GM19351 (cell line): ENCODE results near the gene GMCL2.

ENCODE experiments used
- ATAC-seq: cut with Tn5 transposase; IDR thresholded peaks from one replicate; pipeline ENCODE4 v1.9.1; 2021; ENCODE audit warnings: mild to moderate bottlenecking, moderate library complexity; ENCODE audit not compliant: unreplicated experiment

The GMCL2 gene

DNA sequence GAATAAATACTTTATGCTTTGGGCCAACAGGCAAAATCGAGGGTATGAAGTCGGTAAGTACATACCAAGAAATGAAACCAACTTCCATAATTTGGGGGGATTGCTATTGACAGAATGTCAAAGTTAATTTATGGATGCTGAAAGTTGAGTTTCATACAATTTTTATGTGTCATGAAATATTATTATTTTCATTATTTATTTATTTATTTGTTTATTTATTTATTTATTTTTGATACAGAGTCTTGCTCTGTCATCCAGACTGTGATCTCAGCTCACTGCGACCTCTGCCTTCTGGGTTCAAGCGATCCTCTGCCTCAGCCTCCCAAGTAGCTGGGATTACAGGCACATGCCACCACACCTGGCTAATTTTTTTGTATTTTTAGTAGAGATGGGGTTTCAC is 4.5 kb upstream of the GMCL2 start:
- ATAC-seq: no peak

DNA sequence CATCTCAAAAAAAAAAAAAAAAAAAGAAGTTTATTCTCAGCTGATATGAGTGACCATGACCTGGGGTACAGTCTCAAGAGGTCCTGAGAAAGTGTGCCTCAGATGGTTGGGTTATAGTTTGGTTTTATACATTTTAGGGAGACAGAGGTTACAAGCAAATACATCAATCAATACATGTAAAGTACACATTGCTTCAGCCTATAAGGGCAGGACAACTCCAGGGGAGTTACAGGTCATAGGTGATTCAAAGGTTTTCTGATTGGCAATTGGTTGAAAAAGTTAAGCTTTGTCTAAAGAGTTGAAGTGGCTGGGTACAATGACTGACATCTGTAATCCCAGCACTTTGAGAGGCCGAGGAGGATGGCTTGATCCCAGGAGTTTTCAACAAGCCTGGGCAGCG is 2.3 kb upstream of the GMCL2 start:
- no peak for ATAC-seq

DNA sequence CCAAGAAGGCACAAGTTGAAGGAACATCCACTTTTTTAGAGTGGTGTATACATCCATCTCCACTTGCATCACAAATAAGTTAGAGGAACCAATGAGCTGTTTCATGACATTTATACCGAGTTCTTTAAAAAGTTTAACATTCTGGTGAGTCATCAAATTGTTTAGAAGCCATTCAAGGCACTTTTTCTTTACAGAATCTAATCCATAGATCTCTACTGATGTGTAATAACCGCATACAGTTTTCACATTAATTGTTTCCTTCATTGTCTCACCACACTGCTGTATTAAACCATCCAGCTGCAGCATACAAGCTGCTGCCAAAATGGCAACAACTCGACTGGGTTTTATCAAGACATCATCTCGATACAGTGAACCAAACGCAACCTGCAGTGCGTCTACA is 744 bp downstream of the GMCL2 start:
- no peak for ATAC-seq

DNA sequence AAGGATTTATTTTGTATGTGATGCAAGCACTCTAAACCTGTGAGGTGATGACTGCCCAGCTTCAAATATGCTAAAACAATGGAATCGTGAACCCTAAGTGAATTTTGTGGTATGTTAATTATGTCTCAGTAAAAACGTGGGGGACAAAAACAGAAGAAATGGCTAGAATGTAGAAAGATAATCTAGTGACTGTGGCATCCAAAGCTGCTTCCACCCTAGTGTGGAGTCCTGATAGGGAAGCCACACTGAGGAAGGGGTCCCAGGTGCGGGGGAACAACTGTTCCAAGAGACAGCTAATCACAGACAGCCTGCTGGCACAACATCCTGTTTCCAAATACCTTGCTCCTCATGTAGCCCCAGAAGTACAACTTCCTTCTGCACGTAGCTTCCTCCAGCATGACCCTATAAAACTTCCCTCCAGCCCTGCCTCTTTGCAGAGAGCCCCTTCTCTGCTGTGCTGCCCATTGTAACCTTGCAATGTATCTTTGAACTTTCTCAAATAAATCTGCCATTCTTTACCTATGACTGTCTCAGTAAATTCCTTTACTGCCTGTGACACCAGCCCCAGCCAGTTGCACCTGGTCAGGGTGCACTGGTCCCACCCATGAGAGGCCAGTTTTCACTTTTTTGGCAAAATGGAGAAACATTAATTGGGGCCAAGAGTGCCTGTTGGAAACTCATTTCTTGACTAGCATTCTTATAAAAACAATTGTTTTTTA is 4.9 kb downstream of the GMCL2 start:
- ATAC-seq: no peak

DNA sequence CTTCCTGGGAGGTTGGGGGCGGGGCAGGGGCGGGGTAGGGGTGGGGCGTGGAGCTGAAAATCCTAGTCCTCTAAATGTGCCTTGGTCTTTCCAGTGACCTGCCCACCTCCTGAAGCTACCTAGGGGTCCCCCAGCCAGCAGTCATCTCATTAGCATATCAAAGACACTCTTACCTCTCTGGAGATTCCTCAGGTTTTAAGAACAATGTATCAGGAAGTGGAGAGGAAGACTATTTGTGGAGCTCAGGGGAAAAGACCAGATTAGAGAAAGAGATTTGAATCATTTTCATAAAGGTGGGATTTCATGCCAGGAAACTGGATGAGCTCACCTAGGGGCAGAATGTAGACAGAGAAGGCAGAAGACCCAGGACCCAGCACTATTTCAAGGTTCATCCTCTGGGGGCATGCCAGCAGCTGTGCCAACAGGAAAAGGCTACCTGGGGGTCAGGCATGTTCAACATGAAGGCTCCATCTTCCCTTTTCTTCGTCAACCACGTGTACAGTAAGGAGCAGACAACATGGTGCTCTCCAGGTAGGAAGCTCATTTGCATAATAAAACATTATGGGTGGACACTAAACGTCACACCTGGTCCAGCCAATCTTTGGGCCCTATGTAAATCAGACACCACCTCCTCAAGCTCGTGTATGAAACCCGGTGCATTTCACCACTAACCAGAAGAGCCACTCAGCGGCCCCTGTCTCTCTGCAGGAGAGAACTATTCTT is 6.9 kb downstream of the GMCL2 start:
- no peak for ATAC-seq

- no peak for ATAC-seq
These were observed 9.6 kb downstream of the GMCL2 start for GRCh38 chr5:178177569-178177968.

DNA sequence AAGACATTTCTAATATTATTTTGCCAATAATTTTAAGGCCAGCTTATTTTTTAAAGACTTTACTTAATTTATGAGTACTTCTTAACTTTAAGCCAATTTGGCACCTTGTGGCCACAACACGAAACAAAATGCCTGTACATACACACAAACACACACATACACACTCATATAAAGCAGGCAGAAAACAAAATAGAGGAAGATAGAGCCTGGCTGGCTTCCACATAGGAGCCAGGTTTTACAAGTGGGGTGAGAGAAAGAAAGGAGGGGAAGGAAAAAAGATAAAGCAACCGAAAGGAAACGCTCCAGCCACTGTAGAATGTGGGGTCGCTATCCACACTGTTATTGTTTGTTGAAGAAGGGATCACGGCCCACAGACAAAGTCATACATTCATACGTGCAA is 10.4 kb downstream of the GMCL2 start:
- no peak for ATAC-seq

- no peak for ATAC-seq
These were observed 12.7 kb downstream of the GMCL2 start for GRCh38 chr5:178174456-178174855.

GRCh38 chr5:178170455-178170854 is 16.7 kb downstream of the GMCL2 start:
- no peak for ATAC-seq

- no peak for ATAC-seq
These were observed 21.6 kb downstream of the GMCL2 start for GRCh38 chr5:178165581-178165980.

GRCh38 chr5:178163772-178164735 is 23.1 kb downstream of the GMCL2 start:
- ATAC-seq: peak; percentile 97

GRCh38 chr5:178162481-178162880 is 24.7 kb downstream of the GMCL2 start:
- ATAC-seq: no peak

DNA sequence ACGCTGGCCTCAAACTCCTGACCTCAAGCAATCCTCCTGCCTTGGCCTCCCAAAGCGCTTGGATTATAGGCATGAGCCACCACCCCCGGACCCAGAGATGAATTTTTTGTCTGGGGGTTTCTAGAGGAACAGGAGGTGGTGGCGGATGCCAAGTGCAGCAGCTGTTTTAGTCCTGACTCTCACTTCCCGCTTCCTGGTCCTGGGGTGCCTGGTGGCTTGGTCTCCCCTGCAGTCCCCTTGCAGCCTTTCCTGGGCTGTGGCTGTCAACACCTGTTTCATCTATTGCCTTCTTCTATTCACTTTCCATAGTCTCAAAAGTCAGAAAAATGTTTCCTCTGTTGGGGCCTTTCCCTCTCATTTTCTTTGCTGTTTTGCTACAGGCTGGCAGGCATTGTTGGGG is 27.0 kb downstream of the GMCL2 start:
- no peak for ATAC-seq

- no peak for ATAC-seq
These were observed 32.1 kb downstream of the GMCL2 start for GRCh38 chr5:178155065-178155464.

GRCh38 chr5:178153530-178154340 is 33.4 kb downstream of the GMCL2 start, which contains the start of gene NHP2:
TSS of gene NHP2 (minus strand) at chr5:178153885. CDS start at chr5:178153817, 68 bp downstream.
- ATAC-seq: peak; percentile 99

- no peak for ATAC-seq
These were observed 34.4 kb downstream of the GMCL2 start for GRCh38 chr5:178152491-178153444.

GRCh38 chr5:178150977-178151734 is 36.0 kb downstream of the GMCL2 start:
- ATAC-seq: no peak

DNA sequence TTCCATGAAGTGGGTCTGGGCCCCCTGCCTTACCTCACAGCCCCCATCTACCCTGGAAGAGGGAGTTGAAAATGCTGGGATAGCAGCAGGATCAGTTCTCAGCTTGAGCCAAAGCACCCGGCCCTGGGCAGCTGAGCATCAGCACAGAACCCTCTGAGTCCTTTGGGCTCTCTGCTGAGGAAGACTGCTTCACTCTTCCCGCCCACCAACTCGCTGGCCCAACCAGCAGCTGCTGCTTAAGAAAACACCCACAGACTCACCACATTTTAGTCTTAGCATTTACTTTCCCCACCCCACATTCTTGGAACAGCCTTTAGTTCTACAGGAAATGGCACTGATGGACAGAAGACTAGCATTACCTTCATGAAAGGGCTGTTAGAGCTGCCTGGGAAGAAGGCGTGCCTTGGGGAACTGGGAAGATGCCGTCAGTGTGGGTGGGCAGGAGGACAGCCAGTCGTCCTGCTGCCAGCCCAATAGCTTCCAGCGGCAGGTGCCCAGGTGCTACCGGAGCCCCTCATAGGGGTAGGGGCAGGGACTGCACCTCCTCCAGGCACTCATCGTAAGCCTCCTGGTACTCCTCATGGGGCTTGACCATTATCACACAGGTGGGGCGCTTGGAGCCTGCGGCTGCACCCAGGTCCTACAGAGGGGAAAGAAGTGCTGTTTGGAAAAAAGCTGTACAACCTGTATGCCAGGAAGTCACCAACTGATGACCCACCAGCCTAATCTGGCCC is 37.8 kb downstream of the GMCL2 start:
- no peak for ATAC-seq
